ENCODE data around the gene VAMP8.
"Not testable (repeated sequence)": the region's sequence is repeated elsewhere in the genome, so short reads cannot be mapped to it uniquely, and the experiment has no call there.

The VAMP8 gene

DNA sequence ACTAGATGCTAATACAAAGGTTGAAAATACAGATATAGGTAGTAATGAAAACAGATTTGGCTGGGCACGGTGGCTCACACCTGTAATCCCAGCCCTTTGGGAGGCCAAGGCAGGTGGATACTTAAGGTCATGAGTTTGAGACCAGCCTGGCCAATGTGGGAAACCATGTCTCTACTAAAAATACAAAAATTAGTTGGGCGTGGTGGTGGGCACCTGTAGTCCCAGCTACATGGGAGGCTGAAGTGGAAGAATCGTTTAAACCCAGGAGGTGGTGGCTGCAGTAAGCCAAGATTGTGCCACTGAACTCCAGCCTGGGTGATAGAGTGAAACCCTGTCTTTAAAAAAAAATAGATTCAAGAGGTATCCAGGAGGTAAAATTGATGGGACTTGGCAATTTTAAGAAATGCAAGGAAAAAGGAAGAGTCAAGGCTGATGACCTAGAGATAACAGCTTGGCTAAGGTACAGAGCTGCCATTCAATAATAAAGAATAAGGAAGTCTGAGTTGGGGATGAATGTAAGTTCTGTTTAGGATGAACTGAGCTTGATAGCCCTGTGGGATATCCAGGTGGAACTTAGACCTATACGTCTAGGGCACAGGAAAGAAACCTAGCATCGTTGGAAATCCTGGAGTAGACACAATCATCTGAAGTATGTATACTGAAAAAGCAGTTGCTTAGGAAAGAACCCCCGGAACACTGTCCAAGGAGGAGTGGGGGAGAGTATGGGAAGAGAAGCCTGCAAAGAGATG, 29.4 kb upstream of the VAMP8 start:
- no peak for DNase-seq

- no peak for DNase-seq
These were observed 28.8 kb upstream of the VAMP8 start for GRCh38 chr2:85548608-85548900.

DNA sequence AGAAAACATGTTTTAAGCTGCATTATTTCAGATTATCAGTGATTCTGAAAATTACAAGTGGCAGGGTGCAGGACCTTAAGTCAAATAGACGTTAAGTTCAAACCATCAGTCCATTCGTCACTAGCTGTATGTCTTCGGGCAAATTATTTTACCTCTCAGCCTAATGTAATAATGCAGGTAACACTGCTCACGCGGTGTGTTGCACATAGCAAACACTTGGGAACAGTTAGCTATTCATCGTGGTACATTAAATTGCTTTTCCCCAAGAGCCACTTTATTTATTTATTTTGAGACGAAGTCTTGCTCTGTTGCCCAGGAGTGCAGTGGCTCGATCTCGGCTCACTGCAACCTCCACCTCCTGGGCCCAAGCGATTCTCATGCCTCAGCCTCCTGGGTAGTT, 28.3 kb upstream of the VAMP8 start:
- no peak for DNase-seq

DNA sequence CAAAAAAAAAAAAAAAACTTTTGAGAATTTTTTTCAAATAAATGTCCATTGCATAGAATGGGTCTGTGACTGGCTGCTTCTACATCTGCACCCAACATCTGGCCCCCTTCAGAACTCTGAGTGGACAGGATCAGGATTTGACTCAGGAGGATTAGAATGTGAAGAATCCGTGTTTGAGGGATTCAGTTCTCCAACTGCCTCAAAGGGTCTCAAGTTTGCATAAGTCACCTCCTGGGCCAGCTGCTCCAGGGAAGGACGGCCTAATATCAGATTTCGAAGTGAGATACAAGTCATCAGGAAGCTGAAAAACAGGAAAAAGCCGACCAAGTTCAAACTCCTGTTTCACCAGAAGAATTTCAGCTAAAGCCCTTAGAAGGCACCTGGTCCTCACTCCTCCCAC, 27.6 kb upstream of the VAMP8 start:
- DNase-seq, result peak; percentile 93

DNA sequence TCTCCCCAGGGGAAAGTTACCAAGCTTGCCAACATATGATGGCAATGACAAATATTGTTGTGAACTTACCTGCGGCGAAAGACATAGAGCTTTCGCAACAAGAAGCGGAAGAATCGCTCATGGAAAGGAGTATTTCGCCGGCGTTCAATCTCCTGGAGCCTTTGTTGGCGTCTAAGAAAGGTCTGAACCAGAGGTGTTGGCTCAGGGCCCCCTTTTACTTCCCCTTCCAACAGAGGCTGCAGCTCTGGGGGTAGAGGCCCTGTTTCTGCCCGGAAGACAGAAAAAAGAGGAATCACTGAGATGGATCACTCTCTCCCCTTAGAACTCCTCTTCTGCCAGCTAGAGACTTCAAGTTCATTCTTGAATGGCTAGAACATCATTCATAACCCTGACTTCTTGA, 26.9 kb upstream of the VAMP8 start:
- DNase-seq, result no peak

DNA sequence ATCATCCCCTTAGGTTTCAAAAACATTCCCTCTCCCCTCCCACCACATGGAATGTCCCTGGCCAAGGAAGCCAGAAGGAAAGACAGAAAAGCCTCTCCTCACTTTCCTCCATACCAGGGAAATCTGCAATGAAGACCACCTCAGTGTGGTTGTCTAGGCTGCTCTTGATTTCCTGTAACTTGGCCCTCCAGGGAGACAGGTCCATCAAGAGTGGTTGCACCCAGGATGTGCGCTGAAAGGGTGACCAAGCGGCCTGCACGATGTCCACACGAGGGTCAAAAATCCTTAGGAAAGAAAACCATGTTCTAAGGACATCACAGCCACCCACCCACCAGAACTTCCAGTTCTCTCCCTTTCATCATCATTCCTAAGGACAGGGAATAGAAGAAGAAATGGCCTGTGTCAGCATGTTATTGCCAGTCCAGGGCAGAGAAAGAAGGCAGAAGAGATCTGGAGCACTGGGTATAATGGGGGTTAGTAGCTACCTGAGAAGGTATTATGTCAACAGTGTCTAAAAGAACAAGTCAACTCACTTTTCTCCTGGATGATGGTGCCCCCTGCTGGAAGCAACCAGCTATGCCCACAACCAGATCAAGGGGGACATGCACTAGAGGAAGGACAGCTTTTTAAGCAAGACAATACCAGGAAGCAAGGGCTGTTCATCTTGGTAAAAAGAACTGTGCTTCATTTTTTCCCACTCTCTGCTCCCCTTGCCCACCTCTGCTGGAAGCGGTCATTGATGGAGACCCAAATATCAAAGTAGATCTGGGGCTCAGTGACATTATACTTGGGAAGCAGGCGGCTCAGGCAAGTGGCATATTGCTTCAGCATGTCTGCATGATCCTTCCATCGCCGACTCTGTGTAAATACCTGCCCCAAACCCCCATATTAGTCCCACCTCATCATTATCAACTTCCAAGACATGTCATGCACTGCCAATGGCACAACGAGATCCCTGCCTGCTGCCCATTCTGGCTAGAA, 25.4 kb upstream of the VAMP8 start:
- DNase-seq, result peak; percentile 65

GRCh38 chr2:85553184-85553583, 24.2 kb upstream of the VAMP8 start:
- DNase-seq, result no peak

DNA sequence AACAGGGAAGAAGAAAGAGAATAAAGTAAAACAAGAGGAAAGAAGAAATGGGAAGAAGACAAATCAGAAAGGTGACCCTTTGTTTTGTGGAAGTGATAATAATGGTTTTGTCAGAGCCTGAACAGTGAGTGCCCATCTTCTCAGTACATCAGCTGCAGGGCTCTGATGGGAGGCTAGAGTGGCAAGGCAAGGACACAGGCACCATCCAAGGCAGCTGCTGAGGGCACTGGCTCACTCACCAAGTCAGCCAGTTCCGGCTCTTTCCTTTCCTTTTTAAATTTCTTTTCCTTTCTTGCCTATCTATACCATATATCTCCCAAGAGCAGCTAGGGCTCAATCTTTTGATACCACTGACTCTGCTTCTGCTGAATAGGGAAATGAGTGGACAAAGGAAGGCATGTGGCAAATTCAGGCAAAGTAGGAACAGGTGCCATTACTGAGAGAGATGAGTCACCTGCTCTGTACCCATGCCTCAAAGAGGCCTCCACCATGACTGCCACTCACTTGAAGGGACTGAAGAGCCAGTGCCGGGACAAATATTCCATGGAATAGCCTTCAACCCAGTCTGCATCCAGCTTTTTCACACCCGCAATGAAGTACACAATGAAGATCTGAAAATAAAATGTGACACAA, 22.3 kb upstream of the VAMP8 start:
- DNase-seq, result no peak

GRCh38 chr2:85557130-85557529, 20.3 kb upstream of the VAMP8 start:
- DNase-seq, result no peak

- no peak for DNase-seq
These were observed 19.2 kb upstream of the VAMP8 start for GRCh38 chr2:85558160-85558559.

DNA sequence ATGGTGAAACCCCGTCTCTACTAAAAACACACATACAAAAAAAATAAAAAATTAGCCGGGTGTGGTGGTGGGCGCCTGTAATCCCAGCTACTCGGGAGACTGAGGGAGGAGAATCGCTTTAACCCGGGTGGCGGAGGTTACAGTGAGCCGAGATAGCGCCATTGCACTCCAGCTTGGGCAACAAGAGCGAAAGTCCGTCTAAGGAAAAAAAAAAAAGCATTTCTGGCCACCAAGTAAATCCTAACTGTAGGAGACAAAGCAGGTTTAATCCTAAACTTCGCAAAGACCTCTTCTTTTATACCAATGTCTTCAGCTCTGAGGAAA, 17.0 kb upstream of the VAMP8 start:
- not testable (repeated sequence) for DNase-seq

GRCh38 chr2:85560812-85561279, 16.5 kb upstream of the VAMP8 start:
- no peak for DNase-seq

DNA sequence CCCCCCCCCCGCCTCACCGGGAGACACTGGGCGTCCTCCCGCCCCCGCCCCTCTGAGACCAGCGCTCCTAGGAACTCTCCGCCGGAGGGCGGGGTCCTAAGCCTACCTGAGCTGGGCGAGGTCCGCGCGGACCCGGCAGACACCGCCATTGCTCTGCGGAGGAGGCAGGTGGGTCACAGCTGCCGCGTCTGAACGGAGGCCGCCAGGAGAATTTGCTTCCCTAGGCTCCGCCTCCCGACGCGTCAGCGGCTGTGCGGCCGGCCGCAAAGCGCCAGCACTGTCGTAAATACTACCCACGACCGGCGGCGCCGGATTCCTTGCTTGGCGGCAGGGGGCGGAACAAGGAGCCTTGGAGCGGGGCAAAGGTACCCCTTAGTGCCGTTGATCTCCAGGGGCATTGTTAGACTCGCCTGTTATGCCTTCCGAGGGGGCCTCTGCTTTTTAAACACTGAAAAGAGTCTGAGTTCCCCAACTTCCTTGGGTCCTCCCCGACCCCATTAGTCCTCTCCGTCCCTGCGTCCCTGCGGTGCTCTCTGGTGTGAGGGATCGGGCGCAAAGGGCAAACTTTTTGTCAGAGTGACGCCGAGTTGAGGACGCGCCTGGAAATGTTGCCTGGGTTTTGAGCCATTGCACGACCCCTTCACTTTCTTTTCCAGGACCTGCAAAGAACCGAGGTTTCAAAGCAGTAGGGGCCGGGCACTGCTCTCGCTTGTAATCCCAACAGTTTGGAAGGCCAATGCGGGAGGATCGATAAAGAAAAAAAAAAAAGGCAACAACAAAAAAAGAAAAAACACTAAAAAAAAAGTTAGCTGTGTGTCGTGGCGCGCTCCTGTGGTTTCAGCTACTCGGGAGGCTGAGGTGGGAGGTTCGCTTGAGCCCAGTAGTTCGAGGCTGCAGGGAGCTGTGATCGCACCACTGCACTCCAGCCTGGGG, 15.8 kb upstream of the VAMP8 start, which contains the start of gene GGCX:
Gene GGCX, minus strand, starts transcription at position 214 of the 933 bp plus-strand sequence. Its CDS starts 65 bp downstream, at position 149.
- peak; percentile 92 for DNase-seq

- DNase-seq, result no peak
These were observed 13.2 kb upstream of the VAMP8 start for GRCh38 chr2:85564144-85564563.

- no peak for DNase-seq
These were observed 11.1 kb upstream of the VAMP8 start for GRCh38 chr2:85566265-85566664.

DNA sequence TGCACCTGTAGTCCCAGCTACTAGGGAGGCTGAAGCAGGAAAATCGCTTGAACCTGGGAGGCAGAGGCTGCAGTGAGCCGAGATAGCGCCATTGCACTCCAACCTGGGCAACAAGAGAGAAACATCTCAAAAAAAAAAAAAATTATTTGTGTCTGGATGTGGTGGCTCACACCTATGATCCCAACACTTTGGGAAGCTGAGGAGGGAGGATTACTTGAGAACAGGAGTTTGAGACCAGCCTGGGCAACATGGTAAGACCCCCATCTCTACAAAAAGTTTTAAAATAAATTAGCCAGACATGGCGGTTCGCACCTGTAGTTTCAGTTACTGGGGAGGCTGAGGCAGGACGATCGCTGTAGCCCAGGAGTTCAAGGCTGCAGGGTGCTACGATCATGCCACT, 1.6 kb upstream of the VAMP8 start:
- DNase-seq, result no peak

GRCh38 chr2:85577063-85577385, 362 bp upstream of the VAMP8 start:
- no peak for DNase-seq

- no peak for DNase-seq
These were observed 1.1 kb downstream of the VAMP8 start for GRCh38 chr2:85578243-85579180.

DNA sequence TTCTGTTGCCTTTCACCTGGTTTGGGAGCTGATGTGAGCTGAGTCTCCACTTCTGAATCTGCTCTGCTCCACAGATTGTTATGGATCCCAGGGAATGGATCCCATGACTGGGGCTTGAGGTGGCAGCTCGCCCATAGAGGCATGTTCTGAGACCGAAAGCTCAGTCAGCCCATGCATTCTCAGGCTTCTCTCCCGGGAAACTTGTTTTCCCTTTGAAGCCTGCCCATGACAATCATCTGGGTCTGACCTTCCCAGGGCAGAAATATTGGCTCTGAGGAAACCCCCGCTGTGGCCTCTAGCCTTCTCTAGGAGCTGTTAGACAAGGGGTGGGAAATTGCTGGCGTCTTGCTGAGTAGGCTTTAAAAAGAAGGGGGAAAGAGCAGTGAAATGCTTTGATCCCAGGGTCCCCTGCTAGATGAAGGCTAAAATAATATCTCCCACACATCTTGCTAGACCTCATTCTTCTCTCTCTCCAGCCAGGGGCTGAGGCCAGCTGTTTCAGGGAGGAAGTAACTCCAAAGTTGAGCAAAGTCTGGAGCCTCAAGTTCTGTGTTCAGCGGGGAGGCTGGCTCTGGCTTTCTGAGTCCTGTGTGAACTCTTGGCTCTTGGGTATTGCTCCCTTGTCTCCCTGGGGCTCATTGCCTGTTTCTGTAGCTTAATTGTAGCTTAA, 2.0 kb downstream of the VAMP8 start:
- DNase-seq, result no peak

DNA sequence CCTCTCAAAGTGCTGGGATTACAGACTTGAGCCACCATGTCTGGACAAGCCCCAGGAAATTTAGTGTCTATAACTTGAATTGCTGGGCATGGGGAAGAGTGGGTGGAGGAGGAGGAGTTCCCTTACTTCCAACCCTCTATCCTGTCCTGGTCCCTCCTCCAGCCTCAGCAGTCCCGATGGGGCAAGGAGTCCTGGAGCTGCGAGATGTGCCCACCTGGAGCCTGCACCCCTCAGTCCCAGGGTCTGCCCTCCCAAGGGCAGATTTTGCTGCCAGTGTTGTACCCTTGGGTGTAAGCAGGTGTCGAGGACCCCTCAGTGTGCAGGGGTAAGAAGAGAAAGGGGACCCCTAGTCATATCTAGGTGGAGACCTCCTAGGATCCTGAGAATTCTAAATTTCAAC, 2.8 kb downstream of the VAMP8 start:
- no peak for DNase-seq

DNA sequence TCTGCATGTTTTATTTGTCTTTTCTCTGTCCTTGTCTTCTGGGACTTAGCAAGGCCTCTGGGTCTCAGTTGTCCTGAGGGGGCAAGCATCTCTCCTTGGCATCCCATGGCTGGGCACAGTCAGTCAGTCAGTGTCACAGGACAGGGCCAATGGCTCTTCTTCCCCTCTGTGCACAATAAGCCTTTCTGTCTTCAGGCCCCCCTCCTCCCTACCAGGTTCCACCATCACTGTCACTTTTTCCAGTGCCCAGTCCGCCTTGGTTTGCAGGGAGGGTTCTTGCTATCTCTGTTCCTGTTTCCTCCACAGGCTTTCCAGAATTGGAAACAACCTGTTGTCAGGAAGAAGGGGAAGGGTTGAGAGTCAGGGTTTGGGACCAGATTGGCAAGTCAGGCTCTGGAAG, 5.1 kb downstream of the VAMP8 start:
- no peak for DNase-seq

Measured in fibroblast of skin of right quadriceps (primary cell).